Endothelial cell (in vitro differentiated cells): ENCODE data around the gene PTPRN2. TPM values are rescaled to one million over a fixed set of nuclear protein-coding genes. Genes with fewer than 3 reads are reported as not detected.

Experiments
- DNase-seq: peaks from one replicate; pipeline ENCODE4 v3.0.0; 2021; ENCODE audit warnings: low spot score
- H3K27ac Mint-ChIP-seq: one replicate; pipeline ENCODE4 v1.8.0; 2021; ENCODE audit warnings: mixed read lengths, inconsistent platforms; ENCODE audit not compliant: unreplicated experiment
- H3K27me3 Mint-ChIP-seq: one replicate; pipeline ENCODE4 v1.8.0; 2021; ENCODE audit warnings: mild to moderate bottlenecking, moderate library complexity, mixed read lengths, inconsistent platforms; ENCODE audit not compliant: unreplicated experiment
- H3K36me3 Mint-ChIP-seq: one replicate; pipeline ENCODE4 v1.8.0; 2021; ENCODE audit warnings: mild to moderate bottlenecking, low read depth, mixed read lengths, inconsistent platforms; ENCODE audit not compliant: unreplicated experiment
- H3K4me1 Mint-ChIP-seq: one replicate; pipeline ENCODE4 v1.8.0; 2021; ENCODE audit warnings: mild to moderate bottlenecking, mixed read lengths, inconsistent platforms; ENCODE audit not compliant: unreplicated experiment
- H3K4me3 Mint-ChIP-seq: one replicate; pipeline ENCODE4 v1.8.0; 2021; ENCODE audit warnings: mild to moderate bottlenecking, mixed read lengths, inconsistent platforms; ENCODE audit not compliant: unreplicated experiment
- H3K9me3 Mint-ChIP-seq: one replicate; pipeline ENCODE4 v1.8.0; 2021; ENCODE audit warnings: mixed read lengths, inconsistent platforms; ENCODE audit not compliant: unreplicated experiment
- CTCF ChIP-seq: fragments of 200-600 bp; sonication (generic); IDR thresholded peaks from one replicate; pipeline ENCODE4 v1.5.0; 2021; ENCODE audit warnings: antibody characterized with exemption; ENCODE audit not compliant: unreplicated experiment
- total RNA-seq: library from RNA; stranded (reverse); fragmentation: NEBNext Ultra II Directional; extraction: Animal tissue kit (Norgen Biotek cat#: 25700); gene quantifications from one replicate; pipeline ENCODE4 v1.2.1, GENCODE V29; 2021; ENCODE audit not compliant: unreplicated experiment

The PTPRN2 gene
- total RNA-seq, 1 donor from 2014 or later, result 0.18 TPM

- Mint-ChIP-seq H3K4me3 (no peak overlapping the region), H3K9me3 (peaks cover 34% of the 10 kb centered on the region), H3K27ac (no peak overlapping the region), H3K4me1 (no peaks in the 10 kb centered on the region), H3K27me3 (peaks cover 11% of the 10 kb centered on the region), H3K36me3 (peaks cover 16% of the 10 kb centered on the region)
- no peak for DNase-seq
- no peak for TF ChIP-seq CTCF
Measured at GRCh38 chr7:157879391-157879790, 708.2 kb downstream of the PTPRN2 start.

DNA sequence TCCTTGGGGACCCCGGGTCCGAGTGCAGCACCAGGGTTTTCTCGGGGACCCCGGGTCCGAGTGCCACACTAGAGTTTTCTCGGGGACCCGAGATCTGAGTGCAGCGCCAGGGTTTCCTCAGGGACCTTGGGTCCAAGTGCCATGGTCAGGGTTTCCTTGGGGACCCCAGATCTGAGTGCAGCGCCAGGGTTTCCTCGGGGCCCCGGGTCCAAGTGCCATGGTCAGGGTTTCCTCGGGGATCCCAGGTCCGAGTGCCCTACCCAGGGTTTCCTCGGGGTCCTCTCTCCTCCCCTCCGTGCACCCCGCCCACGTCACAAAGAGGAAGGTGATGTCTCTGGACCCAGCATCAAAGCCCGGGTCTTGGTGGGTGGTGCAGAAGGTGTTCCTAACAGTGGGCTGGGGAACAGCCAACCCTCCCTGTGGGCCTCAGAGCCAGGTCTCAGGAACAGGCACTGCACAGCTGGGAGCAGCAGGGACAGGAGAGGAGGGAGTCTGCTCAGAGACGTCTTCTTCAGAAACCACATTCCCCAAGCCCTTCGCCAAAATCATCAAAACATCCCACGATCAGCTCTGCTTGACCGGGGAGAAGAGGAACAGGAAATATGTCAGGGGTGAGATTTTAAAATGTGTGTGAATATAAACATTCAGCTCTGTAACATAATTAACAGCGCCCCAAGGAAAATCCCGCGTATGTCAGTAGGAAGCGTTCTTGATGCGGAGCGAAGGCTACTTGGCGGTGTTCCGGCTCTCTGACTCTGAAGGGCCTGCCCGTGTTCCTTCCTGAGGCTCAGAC lies 710.1 kb downstream of the PTPRN2 start:
- H3K36me3 Mint-ChIP-seq, result peaks cover 22% of the 10 kb centered on the region
- no peak for DNase-seq
- H3K27me3 Mint-ChIP-seq, result peaks cover 14% of the 10 kb centered on the region
- H3K4me1 Mint-ChIP-seq, result no peaks in the 10 kb centered on the region
- no peak overlapping the region for H3K27ac Mint-ChIP-seq
- TF ChIP-seq CTCF, result no peak
- no peak overlapping the region for H3K4me3 Mint-ChIP-seq
- H3K9me3 Mint-ChIP-seq, result peaks cover 38% of the 10 kb centered on the region

DNA sequence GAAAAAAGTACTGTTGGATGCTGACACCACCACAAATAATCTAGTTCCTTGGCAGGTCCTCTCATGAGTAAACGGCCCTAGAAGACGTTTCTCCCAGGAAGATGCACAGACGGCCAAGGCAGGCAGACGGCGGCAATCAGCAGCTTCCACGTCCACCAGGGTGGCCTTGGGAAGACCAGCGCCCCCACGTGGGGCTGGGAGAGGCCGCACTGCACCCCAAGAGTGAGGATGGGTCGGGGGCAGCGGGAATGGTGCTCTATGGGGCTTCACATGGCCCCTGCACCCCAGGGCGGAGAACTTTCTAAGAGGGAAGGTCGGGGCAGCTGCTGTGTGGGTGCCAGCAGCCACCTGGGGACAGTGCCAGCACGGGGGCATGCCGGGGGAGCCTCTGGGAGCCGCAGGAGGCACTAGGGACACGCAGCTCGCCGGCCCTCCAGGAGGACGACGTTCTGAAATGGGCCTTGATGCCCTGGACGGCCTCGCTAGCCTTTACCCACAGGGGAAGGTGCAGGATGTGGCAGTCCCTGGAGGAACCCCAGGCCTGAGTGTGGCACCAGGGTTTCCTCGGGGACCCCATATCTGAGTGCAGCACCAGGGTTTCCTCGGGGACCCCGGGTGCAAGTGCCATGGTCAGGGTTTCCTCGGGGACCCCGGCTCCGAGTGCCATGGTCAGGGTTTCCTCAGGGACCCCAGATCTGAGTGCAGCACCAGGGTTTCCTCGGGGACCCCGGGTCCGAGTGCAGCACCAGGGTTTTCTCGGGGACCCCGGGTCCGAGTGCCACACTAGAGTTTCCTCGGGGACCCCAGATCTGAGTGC lies 710.9 kb downstream of the PTPRN2 start:
- H3K4me1 Mint-ChIP-seq, result no peaks in the 10 kb centered on the region
- H3K36me3 Mint-ChIP-seq, result peaks cover 22% of the 10 kb centered on the region
- peaks cover 15% of the 10 kb centered on the region for H3K27me3 Mint-ChIP-seq
- peaks cover 41% of the 10 kb centered on the region for H3K9me3 Mint-ChIP-seq
- no peak overlapping the region for H3K27ac Mint-ChIP-seq
- DNase-seq, result no peak
- no peak overlapping the region for H3K4me3 Mint-ChIP-seq
- TF ChIP-seq CTCF, result no peak

- no peak for TF ChIP-seq CTCF
- no peak for DNase-seq
- Mint-ChIP-seq H3K36me3 (peaks cover 17% of the 10 kb centered on the region), H3K4me1 (no peaks in the 10 kb centered on the region), H3K27ac (no peak overlapping the region), H3K27me3 (peaks cover 18% of the 10 kb centered on the region), H3K9me3 (peaks cover 43% of the 10 kb centered on the region), H3K4me3 (no peak overlapping the region)
Measured at GRCh38 chr7:157875230-157876179, 712.1 kb downstream of the PTPRN2 start.
